Activated T-helper 1 cell treated with anti-CD3 and anti-CD28 coated beads, Interleukin-2, amount 50 U/mL, for 16 hours (primary cell): Measurements from ENCODE around the gene NTRK1.

ENCODE experiments used
- DNase-seq, 2 donors: peaks; one replicate each; pipeline ENCODE4 v3.0.0-alpha.2; 2020; ENCODE audit warnings: low read depth in 1 of 2, low spot score in 1 of 2

Gene NTRK1

DNA sequence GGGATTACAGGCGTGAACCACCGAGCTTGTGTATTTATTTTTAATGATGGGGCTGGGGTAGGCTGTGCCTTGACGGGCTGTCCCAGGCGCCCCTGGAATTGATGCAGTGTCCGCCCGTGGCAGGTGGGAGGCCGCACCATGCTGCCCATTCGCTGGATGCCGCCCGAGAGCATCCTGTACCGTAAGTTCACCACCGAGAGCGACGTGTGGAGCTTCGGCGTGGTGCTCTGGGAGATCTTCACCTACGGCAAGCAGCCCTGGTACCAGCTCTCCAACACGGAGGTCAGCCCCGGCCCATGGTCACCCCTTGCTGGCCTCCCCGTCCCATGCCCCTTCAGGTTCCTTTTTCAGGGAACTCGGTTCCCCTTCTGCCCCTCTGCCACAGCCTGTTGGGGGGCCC lies 19.2 kb downstream of the NTRK1 start:
- DNase-seq = no peak

DNA sequence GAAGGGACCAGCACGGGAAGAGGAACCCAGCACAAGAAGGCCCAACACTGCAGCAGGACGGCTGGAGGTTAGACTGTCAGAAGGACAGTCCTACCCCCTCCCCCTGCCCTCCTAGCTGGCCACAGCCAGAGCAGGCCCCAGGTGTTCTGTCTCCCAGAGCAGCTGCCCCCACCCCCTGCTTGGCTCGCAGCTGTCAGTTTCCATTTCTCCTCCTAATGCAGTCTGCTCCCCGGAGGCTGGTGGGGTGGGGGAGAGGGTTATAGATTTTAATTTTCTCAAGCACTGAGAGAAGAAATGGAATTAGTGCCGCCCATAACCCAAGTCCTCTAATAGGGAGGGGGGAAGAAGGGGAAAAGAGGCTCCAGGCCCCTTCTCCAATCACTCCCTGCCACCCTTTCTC lies 19.8 kb downstream of the NTRK1 start:
- no peak for DNase-seq

DNA sequence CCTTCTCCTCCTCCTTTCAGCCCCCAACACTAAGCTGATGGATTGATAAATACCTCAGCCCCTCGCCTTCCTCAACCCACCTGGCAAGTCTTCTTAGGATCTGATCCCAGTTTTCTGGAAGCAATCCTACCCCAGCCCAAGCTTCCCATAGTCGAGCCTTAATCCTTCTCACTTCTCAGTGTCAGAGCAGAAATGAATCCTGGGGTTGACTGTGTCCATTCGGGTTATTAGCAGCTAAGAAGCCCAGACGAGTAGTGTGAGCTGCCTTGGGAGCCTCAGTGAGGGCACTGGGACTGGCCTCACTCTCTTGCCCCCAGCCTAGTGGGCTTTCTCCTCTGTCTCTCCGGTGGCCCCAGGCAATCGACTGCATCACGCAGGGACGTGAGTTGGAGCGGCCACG lies 20.4 kb downstream of the NTRK1 start:
- DNase-seq = no peak

DNA sequence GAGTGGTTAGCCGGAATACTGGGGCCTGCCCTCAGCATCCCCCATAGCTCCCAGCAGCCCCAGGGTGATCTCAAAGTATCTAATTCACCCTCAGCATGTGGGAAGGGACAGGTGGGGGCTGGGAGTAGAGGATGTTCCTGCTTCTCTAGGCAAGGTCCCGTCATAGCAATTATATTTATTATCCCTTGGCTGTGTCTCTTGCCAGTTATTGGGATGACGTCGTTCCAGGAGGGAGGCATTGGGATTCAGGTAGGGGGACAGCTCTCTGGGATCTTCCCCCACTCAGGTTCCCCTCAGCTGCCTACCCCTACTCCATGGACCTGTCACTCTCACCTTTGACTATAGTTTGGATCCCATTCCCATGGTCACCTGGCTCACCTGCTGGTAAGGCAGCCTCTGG lies 21.0 kb downstream of the NTRK1 start:
- no peak for DNase-seq

DNA sequence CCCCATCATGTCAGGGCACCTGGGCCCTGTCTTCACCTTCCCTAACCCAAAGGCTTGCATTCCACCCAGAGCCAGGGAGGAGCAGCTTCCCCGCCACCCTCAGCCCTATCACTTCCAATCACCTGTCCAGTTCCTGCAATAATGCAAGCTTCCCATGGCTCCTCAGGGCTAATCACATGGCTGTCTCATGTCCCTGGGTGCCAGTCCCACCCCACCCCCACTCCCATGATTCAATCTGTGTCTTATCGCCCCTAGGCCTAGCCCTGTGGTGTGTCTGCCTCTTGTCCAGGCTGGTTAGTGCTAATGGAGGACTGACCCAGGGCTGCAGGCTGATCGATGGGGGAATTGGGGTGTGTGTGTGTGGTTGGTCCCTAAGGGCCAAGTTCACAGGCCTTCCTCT lies 21.9 kb downstream of the NTRK1 start:
- no peak for DNase-seq

DNA sequence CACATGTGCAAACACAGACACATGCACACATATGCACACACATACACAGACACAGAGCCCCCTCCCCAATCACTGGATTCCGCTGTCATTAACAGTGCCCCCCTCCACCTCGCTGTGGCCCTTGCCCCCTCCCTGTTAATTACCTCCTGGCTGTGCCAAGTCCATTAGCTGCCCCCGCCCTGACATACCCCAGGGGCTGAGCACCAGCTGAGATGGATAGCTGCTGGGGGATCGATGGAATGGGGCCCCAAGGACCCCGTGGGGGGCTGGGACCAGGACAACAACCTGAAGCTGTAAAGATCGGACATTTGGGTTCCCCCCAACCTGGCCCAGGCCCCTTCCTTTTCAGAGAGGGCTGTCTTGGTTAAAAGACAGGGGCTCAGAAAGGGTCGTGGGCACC lies 23.3 kb downstream of the NTRK1 start:
- no peak for DNase-seq

DNA sequence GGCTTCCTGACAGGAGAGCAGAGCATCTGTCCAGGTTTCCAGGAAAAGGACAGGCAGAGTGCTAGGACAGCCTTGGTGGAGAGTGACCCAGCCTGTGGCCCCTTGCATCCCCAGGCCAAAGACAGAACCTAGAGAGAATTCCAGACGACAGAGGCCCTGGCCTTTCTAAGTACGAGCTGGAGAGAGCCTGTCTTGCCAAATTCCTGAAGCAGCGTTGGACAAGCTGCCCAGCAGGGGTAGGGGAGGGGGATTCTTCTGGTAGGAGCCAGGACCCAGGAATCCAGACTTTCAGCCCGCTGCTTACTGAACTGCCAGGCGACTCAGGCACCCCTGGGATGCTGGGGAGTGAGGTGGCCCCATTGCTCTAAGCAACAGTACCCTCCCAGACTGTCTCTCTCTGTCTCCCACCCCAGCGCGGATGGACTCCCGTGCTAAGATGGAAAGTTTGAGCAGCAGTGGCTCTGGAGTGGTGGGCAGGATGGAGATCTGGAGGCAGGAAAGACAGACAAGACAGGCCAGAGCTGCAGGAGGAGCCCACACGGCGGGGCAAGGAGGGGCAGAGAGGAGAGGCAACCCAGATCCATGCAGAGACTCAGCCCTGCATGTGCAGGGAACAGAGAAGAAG lies 24.0 kb downstream of the NTRK1 start:
- no peak for DNase-seq

DNA sequence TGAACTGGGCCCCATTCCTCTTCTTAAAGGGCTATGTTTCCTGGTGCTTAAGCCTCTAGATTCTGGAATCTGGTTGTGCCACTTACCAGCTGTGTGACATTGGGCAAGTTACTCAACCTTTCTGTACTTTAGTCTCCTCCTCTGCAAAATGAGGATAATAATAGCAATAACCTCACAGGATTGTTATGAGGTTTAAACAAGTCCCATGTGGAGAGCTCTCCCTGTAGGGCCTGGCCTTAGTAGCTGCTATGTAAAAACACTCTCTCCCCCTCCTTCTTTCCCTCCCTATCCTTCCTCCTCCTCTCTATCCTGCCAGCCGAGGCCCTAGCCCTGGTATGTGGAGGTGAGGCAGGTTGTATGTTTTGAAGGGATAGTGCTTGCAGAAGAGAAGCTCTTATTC lies 24.6 kb downstream of the NTRK1 start:
- DNase-seq = no peak

DNA sequence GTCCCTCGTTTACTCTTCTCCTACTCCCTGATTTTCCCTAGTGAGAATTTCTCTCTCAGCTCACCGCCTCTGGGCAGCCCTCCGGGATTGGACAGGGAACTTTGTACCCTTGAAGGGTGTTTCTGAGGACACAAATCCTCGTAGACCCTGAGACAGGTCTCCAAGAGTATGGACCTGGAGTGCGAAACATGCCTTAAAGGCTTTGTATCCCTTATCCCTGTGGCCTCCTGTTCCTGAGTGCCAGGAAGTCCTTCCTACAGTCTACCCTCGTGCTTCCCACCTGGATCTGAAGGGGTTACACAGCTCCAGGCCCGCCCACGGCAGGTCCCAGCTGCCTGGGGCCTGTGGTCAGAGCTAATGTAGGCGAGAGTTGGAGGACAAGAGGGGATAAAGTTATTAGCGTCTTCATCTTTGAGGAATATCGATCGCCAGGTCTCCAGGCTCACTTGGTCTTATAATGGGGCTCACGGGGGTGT lies 25.3 kb downstream of the NTRK1 start:
- no peak for DNase-seq

DNA sequence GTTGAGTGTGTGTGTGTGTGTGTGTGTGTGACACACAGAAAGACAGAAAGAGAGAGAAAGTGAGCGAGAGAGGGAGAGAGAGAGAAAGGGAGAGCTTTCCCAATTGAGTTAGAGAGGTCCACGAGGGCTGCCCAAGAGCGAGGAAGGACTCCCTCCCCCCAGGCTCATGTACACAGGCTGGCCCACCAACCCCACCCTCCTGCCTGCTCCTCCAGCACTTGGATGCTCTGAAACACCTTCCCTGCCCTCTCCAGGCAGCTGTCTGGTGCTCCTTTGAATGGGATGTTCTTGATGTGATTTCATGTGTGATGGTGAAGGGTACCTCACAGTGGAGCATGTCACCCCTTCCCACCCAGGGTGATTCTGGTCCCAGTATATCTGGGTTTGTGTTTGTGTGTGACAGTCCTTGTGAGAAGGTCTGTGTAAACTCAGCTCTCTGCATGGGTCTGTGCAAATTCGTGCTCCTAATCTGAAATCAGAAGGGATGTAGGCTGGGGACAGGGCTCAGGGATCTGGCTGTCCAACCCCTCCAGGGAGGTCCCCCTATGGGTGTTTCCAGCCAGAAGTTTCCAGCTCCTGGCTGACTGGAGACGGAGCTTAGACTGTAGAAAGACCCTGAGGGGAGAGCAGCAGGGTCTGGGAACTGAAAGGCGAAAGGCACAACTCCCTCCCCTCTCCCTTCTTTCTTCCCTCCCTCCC lies 26.1 kb downstream of the NTRK1 start:
- no peak for DNase-seq

DNA sequence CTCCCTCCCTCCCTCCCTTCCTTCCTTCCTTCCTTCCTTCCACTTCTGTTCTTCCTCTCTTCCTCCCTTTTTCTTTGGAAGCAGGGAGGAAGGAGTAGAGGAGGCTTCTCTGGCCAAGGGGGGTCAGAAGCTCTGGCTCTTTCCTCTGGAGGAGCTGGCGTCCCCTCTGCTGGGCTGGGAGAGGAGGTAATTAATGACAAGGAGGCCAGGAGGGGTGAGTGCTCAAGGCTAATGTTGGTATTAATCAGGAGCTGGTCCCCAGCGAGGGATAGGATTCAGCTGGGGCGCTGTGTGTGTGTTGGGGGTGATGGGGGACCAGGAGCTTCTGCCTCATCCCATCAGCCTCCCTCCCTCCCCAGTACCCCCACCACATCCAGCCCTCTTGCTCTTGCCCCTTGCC lies 26.7 kb downstream of the NTRK1 start:
- no peak for DNase-seq

DNA sequence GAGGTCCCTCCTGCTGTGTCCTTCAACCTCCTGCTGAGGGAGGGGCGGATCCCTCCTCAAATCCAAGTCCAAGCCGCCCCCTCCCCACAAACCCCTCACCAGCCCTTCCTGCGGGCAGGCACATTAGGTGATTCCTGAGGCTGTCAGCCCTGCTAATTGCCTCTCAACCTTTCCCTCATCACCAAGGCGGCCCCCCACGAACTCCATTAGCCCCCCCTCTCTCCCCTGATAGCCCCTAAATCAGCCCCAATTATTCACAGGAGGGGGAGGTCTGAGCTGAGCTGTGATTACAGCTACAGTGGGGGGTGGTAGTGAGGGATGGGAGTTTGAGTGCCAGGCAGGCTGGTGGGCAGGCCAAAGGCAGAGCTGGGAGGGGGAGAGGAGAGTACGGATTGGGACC lies 27.1 kb downstream of the NTRK1 start:
- DNase-seq = no peak

DNA sequence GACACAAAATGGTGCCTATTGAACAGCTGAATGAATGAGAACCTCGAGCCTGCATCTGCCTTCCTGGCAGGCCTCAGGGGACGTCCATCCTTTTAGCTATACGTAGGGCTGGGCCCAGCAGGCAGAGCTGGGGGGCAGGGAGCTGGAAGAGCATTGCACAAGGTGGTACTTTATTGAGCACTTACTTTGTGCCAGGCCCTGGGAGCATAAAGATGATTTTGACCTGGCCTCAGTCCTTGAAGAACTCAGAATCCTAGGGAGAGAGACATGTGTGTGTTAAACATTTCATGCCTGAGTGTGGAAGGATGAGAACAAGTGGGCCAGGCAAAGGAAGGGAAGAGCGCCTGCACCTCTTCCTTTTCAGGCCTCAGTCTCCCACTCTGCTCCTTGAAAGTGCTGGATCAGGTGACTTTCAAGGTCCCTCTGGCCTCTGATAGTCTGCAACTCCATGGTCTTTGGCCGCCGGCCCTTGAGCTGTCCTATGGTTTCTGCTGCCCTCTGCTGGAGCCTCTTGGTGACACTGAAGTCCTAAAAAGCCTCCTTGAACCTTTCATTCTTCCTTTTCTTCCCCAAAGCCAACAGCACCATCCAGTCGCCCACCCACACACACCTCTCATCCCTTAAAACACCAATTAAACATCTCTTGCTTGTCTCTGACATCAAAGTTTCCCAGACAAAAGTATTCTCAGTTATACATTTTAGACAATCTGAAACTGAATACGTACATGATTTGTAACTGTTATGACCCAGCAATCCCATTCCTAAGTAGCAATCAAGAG lies 29.3 kb downstream of the NTRK1 start:
- DNase-seq = peak; percentile 20 to 22

DNA sequence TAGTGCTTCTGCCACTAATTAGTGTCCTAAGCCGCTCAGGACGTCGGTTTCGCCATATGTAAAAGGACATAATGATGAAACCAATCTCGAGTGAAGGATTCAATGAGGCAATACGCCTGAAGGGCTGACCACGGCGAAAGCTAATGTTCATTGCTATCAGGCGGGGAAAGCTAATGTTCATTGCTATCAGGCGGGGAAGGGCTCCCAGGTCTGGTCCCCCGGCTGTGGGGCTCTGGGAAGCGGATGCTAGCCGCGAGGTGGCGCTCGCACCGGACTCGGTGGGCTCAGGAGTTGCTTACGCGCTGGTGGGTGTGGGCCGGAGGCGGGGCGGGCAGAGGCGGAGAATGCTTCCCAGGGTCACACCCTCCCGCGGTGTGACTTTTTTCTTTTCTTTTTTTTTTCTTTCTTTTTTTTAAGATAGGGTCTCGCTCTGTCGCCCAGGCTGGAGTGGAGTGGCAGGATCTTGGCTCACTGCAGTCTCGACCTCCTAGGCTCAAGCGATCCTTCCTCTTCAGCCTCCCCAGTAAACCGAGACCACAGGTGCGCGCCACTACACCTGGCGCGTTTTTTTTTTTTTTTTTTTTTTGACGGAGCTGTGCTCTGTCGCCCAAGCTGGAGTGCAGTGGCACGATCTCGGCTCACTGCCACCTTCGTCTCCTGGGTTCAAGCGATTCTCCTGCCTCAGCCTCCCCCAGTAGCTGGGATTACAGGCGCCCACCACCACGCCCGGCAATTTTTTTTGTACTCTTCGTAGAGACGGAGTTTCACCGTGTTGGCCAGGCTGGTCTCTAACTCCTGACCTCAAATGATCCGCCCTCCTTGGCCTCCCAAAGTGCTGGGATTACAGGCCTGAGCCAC lies 31.8 kb downstream of the NTRK1 start:
- DNase-seq = peak; percentile 69 to 74

DNA sequence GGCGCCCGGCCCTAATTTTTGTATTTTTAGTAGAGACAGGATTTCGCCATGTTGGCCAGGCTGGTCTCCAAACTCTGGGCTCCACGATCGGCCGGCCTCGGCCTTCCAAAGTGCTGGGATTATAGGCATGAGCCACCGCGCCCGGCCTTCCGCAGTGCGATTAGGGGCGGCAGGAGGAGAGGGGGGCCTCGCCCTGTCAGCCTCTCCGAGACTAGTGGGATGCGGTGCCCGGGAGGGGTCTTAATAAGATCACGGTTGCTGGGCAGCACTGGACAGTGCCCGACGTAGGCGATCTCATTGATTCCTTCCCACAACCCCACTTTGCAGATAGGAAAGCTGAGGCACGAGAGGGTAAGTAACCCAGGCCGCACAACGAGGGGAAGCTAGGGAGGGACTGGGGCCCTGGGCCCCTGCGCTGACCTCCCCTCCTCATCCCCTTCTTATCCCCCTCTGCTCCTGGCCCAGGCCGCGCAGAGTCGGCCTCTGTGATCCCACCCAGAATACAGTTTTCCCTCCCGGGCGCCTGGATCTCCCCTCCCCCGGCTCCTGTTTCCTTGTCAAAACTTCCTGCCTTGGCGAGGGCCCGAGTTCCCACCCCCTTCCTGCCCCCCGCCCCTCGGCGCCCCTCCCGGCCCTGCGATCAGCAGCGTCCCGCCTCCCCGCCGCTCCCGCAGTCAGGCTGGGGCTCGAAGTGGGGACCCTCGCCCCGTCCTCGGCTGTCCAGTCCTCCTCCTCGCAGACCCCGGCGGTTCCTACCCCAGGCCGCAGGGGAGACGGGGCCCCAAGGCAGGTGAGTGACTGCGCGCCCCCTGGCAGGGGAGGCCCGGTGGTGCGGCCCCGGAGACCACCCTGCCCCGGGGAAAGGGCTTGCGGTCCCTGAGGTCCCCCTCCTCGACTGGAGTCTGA lies 32.6 kb downstream of the NTRK1 start, which contains the start of gene PEAR1:
Gene PEAR1, plus strand, starts transcription at position 671 of the 906 bp plus-strand sequence. CDS start 10,209 bp downstream, outside the sequence.
- DNase-seq = no peak

DNA sequence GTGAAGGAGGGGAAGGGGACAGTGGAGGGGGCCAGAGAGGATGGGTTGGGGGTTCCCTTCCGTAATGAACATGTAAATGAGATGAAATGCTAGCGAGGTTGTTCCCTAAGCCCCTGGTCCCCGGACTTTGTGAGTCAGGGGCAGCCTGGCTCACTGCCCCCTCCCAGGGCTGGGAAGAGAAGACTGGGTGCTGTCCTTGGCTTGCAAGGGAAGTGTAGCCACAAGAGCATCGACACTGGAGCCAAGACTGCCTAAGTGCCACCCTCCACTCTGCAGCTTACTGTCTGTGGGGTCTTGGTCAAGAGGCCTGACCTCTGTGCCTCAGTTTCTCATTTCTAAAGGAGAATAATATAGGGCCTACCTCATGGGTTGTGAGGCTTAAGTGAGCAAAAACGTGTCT lies 33.3 kb downstream of the NTRK1 start:
- DNase-seq = no peak

DNA sequence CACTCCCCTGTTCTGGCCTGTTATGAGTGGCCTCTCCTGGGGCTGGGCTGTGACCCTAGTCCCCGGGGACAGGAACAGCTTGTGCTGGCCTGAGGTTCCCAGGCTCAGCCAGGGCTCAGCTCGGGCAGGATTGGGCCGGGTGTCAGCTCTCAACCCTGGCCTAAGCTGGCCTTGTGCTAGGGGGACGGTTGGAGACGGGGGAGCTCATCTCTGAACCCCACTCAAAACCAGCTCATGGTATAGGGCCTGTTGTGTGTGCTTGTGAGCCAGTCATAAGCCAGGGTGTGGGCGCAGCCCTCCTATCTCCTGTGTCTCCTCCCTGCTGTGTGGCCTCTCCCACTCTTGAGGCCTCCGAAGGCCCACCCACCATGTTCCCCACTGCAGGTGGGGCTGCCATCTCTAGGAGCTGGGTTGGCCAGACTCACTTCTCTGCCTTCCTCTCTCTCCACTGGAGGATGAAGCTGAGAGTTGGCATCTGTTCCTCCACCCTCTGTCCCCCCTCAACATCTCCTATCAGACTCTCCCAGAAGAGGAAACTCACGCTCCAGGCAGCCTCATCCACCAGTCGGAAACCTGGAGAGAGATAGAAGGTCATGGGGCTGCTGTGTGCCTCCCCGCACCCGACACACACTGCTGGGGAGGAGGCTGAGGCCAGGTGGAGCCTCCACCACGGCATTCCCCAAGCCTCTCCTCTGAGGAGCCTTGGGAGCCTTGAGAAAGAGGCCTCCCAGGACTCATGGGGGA lies 34.2 kb downstream of the NTRK1 start:
- no peak for DNase-seq

DNA sequence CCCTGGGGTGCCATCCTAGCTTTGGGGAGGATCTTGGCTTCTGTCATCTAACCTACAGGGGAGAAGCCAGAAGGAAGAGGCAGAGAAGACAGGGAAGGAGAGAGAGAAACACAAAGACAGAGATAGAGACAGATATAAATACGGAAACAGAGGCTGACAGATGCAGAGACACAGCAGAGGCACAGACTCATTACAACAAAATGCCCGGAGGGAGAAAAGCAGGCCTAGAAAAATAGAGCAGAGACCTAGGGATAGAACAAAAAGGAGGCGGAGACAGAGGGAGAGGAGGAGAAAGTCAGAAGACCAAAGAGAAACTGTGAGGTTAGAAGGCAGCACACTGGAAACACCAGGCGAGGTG lies 34.8 kb downstream of the NTRK1 start:
- DNase-seq = no peak

DNA sequence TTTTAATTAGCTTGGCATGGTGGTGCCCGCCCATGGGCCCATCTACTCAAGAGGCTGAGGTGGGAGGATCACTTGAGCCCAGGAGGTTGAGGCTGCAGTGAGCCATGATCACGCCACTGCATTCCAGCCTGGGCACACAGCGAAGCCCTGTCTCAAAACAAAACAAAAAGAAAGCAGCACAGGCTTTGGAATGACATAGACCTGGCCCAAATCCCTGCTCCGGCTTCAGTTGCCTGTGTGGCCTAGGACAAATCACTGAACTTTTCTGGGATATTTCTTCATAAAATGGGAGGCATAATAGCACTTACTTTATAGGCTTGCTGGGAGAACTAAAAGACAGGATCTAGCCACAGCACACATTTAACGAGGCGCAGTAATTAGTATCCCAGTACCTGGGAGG lies 35.3 kb downstream of the NTRK1 start:
- no peak for DNase-seq
